ENCODE measurements around the gene NGB.
"Not testable (repeated sequence)": the region's sequence is repeated elsewhere in the genome, so short reads cannot be mapped to it uniquely, and the experiment has no call there.

DNA sequence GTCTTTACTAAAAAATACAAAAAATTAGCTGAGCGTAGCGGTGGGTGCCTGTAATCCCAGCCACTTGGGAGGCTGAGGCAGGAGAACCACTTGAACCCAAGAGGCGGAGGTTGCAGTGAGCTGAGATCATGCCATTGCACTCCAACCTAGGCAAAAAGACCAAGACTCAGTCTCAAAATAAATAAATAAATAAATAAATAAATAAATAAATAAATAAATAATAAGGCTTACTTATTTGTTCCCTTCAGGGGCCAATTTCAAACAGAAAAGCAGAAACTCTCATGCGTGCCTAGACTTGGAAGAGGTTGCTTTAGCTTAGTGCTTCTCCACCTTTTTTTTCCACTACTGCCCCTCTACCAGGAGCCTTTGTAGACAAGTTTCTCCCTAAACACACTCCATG, 9.9 kb upstream of the NGB start:
- not testable (repeated sequence) for TF ChIP-seq POLR2A (IDR thresholded peaks at IDR 0.05)
- TF ChIP-seq, protein P1, sequence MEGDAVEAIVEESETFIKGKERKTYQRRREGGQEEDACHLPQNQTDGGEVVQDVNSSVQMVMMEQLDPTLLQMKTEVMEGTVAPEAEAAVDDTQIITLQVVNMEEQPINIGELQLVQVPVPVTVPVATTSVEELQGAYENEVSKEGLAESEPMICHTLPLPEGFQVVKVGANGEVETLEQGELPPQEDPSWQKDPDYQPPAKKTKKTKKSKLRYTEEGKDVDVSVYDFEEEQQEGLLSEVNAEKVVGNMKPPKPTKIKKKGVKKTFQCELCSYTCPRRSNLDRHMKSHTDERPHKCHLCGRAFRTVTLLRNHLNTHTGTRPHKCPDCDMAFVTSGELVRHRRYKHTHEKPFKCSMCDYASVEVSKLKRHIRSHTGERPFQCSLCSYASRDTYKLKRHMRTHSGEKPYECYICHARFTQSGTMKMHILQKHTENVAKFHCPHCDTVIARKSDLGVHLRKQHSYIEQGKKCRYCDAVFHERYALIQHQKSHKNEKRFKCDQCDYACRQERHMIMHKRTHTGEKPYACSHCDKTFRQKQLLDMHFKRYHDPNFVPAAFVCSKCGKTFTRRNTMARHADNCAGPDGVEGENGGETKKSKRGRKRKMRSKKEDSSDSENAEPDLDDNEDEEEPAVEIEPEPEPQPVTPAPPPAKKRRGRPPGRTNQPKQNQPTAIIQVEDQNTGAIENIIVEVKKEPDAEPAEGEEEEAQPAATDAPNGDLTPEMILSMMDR (IDR thresholded peaks at IDR 0.05) = not testable (repeated sequence)
